Subcutaneous preadipocyte (primary cell): Measurements from ENCODE around the gene SLC8B1. TPM values are rescaled to one million over a fixed set of nuclear protein-coding genes. Genes with fewer than 3 reads are reported as not detected.

Experiments
- small RNA-seq: library from RNA; depleted of rRNA; stranded (forward); fragments of <200 nt; gene quantifications from one replicate; pipeline ENCODE3, GENCODE V24; 2012
- total RNA-seq: library from RNA; depleted of rRNA; stranded (reverse); fragments of >200 nt; gene quantifications from 2 replicates; pipeline ENCODE4 v1.2.3, GENCODE V29; 2012

Gene SLC8B1
- 9.2 and 10.2 TPM in 2 replicates for total RNA-seq

GRCh38 chr12:113334786-113335539 lies at the start of gene SLC8B1:
TSS of gene SLC8B1 (minus strand) at chr12:113335109. CDS start at chr12:113332878, 2,231 bp downstream.

GRCh38 chr12:113358381-113359132 lies 23.6 kb upstream of the SLC8B1 start, which contains the start of gene PLBD2:
TSS of gene PLBD2 (plus strand) at chr12:113358587. CDS start at chr12:113358601, 14 bp downstream.

Small RNAs within 50 kb of the gene (small RNA-seq; reads per million reads assigned to genes)
- gene MIR6762, result not detected

Other genes with a start within 250 kb of the SLC8B1 start
- gene RASAL1, start 199.3 kb downstream of the SLC8B1 start, total RNA-seq, result not detected in 2 replicates
- not detected in 2 replicates for gene CFAP73, start 185.4 kb downstream of the SLC8B1 start, total RNA-seq
- 47.0 and 61.0 TPM in 2 replicates for gene DDX54, start 149.6 kb downstream of the SLC8B1 start, total RNA-seq
- 18.0 and 18.6 TPM in 2 replicates for gene RITA1, start 149.4 kb downstream of the SLC8B1 start, total RNA-seq
- 24.6 and 29.3 TPM in 2 replicates for gene TPCN1, start 113.6 kb downstream of the SLC8B1 start, total RNA-seq
- 33.8 and 37.5 TPM in 2 replicates for gene PLBD2, start 23.5 kb upstream of the SLC8B1 start, total RNA-seq
- not detected in 2 replicates for gene SDS, start 68.8 kb upstream of the SLC8B1 start, total RNA-seq
- gene SDSL, start 87.3 kb upstream of the SLC8B1 start, total RNA-seq, result 2.9 and 3.9 TPM in 2 replicates
- gene LHX5, start 136.8 kb upstream of the SLC8B1 start, total RNA-seq, result not detected in 2 replicates